Measurements from ENCODE around the gene KRTAP6-3.

Gene KRTAP6-3, protein sequence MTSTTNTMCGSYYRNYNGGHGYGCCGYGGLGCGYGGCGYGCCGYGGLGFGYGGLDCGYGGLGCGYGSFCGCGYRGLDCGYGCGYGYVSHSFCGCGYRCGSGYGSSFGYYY

DNA sequence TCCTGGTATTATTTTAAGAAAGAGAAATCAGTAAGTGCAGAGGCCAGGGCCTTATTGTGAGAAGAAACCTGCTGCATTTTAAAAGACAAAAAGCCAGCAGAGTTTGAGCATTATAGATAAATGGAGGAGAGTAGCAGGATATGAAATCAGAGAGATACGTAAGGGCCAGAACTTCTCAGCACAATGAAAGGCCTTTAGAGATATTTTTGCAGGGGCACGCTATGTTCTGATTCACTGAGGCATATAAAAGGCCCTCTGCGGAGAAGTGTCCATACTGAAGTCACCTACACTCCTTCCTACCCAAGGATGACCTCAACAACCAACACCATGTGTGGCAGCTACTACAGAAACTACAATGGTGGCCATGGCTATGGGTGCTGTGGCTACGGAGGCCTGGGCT, at the start of gene KRTAP6-3:
Gene KRTAP6-3, plus strand, starts transcription at position 301 of the 400 bp plus-strand sequence. Its CDS starts 6 bp downstream, at position 307.
- no peak for DNase-seq

DNA sequence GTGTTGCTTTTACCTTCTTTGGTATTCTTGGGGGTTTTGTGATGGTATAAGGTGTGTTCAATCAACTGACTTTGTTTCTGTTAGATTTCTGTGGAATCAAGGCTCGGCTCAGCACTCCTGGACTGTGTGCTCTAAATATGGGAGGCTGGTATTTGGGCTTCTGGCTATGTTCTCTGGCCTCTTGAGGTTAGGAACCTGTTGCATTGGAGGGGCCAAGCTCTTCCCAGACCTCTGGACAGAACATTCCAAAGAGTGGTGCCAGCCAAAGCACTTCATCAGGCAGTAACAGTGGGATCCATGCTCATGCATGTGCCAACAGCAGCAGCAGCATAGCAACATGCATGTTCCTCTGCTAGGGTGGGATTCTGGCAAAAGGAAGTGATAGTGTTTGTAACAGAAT, 39.5 kb upstream of the KRTAP6-3 start:
- DNase-seq = no peak

DNA sequence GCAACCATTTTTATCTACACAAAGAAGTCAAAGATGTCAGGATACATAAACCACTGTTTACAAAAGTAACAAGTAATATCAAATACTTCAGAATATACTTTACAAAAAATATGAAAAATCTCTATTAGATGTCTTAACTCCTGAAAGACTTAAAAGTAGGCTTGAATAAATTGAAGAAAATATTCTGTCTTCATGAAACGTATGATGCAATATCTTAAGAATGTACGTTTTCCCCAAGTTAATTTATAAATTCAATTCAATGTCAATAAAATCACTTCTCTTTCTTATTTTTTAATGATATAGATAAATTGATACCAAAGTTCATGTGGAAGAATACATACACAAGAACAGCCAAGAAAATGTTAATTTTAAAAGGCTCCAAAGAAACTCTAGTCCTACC, 37.1 kb upstream of the KRTAP6-3 start:
- no peak for DNase-seq

DNA sequence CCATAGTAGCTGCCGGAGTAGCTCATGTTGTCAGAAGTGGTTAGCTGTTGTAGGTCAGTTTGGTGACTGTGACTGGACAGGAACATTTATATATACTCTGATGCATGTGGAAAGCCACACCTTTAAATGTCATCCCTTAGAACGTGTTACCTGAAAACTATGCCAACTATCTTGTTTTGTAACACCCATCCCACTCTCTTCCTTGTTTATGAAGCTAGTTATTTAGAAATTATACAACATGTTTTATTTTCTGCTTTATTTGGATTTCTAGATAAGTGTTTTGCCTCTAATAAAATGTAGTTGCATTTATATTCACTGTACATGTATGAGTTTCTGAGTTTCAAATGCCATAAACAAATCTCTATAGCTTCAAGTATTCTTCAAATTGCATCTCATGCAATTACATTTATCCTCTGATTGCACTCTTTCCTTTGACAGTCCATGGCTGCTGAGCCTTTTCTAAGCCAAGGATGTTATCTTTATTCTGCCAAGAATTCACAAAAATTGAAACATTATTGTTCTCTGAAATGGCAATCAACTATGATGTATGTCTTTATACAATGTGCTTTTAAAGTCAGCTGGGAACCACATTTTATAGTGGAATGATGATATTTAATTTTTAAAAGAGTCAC, 30.9 kb upstream of the KRTAP6-3 start, which contains the start of gene KRTAP19-7:
Gene KRTAP19-7, minus strand, starts transcription at position 51 of the 632 bp plus-strand sequence. Its CDS starts 25 bp downstream, at position 26.
- no peak for DNase-seq

DNA sequence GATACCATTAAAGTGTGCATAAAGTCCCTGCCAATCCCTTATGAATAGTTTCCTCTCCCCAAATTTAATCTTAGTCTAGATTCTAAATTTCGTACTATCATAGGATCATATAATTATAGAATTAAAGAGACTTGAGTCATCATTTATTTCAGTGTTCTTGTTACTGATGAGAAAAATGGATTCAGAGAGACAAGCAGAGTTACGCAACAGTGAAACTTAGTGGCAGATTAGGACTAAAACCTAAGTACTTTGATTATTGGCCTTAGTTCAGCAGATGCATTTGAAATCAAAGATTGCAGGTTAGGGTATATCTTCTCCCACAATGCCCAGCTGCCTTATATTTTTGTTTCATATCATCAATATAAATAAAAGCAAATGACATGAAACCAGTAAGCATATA, 30.3 kb upstream of the KRTAP6-3 start:
- DNase-seq = no peak

DNA sequence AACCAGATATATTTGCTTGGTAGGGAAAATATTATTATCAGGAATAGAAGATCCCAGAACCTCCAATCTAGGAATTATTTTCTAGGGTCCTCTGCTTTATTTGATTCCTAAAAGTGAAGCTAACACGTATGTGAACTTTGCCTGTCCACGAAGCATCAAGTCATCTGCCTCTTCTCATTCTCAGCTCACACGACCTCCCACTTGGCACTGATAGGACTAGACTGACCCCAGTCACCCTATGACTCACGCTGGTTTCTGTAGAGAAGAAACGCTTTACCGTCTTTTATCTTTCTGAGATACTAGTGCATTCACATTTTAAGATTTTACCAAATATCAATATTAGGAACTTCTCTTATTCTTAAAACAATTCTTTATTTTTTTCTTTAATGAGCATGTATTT, 29.2 kb upstream of the KRTAP6-3 start:
- DNase-seq = no peak

DNA sequence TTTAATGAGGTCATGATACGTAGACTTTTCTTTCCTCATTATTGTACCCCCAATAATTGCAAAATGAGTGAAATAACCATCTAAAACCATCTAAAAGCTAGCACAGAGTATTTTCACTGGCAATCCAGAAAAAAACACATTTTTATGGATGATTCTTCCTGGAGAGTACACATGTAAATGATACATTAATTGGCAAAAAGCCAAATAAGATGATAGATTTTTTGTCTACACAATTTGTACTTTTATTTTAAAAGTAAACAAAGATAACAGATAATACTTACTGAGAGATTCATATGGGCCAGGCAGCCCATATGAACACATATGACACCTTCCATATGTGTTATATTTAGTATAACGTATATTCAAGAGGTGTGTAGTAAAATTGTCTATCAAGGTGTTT, 28.6 kb upstream of the KRTAP6-3 start:
- DNase-seq = no peak

DNA sequence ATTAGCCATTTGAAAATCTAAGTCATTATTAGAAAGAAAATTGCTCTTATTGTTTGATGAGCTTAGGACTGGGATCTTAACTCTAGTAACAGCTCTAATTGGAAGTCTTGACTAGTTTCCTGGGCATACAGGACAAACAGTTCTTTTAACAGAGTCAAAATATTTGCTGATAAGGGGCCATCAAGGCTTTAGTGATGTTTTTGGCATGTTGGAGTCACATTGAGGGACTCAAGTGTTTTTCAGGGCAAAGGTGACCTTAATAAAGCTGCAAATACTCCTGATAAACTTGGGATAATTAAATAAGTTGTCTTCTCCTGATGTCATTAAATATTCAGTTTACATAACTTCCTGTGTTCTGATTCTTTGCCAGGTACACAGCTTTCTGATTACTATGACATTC, 24.6 kb upstream of the KRTAP6-3 start:
- no peak for DNase-seq

DNA sequence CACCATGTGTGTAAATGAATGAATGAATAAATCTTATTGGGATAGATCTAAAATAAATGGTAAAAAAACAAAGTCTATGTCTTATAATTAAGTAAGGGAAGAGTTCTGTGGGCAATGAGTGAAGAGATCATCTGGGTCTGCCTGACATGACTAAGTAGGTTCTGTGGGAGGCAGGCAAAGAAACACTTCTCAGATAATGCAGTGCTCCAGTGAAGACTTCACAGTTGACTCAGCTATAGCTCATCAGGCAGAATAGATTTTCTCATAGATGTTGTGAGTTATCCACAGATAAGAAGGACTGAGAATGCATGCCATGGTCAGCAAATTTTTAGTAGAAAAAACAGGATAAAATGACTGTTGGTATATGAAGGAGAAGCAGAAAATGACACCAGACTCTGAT, 14.5 kb upstream of the KRTAP6-3 start:
- DNase-seq = no peak

DNA sequence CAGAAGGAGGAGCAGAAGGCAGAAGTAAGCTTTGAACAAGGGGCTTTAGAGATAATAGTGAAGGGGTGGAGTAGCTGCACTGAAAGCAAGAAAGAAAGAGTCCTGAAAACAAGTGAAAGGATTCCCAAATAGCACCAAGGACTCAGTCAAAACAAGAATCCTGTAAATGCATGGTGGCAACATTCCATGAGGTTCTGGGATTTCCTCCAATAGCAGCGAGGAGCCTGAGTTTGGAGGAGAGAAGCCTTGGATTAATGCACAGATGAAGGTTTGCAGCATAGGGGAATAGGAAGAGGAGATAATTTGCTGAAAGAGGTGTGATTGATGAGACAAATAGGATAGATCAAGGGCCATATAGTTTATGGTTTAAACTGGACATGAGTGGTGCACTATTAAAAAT, 12.9 kb upstream of the KRTAP6-3 start:
- no peak for DNase-seq

DNA sequence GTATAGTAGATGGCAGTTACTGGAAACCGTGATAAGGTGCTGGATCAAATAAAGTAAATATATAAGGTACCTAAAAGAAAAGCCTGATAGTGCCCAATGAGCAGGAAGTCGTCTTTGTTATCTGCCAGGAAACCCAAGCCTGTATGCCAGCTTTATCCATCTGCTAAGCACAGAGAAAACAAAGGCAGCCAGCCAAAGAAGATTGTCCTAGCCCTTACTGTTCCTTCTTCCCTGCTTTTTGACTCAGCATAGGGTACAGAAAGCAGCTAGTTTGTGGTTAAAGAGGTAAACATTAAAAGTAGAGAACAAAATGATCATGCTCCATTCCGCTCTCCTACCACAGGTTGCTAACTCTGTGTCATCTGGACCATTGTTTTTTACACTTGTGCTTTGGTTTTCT, 12.1 kb upstream of the KRTAP6-3 start:
- DNase-seq = no peak

DNA sequence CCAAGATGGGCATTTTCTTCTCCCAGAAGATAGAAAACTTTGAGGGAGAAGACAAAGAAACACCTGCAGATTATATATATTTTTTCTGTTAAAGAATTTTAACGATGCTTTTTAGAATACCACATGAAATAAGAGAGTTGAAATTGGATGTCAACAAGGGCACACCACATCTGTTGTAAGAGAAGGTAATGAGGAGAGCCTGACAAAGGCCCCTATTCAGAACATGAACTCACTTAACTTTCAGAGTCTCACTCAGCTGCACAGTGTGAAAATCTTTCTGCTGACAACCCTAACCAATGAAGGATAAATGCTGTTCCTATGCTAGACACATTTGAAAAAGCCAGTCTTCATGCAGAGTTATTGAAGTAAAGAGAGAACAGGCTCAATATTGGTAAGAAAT, 9.4 kb upstream of the KRTAP6-3 start:
- DNase-seq = no peak

DNA sequence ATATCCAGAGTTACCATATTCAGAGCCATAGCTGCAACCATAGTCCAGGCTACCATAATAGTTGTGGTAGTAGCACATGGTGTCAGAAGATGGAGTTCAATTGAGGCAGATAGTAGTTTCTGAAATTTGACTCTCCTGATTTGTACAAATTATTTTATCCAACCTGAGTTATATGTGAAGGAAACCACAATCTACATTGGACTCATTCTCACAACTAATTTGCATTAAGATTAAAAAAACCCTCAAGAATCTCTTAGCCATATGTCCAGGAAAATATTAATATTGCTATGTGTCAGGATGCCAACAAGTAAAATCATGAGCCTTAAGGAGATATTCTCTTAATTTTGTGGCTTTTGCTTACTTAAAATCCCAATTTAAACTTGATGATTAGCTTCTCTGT, 1.9 kb upstream of the KRTAP6-3 start, which contains the start of gene KRTAP22-2:
Gene KRTAP22-2, minus strand, starts transcription at position 101 of the 400 bp plus-strand sequence.
- no peak for DNase-seq

DNA sequence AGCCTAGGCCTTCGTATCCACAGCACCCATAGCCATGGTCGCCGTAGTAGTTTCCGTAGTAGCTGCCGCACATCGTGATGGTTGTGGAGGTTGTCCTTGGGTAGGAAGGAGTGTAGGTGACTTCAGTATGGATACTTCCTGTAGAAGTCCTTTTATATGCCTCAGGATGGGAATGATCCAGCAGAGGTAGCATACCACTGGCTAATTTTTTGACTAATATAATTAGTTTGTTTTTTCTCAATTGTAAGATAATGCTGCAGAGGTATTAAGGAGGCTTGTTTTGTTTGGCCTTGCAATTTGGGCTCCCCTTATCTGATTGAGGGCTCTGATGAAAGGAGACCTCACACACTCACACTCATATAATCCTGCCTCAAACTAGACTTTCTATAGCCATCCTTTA, 6.6 kb downstream of the KRTAP6-3 start, which contains the start of gene KRTAP6-2:
Gene KRTAP6-2, minus strand, starts transcription at position 101 of the 400 bp plus-strand sequence. Its CDS starts 28 bp downstream, at position 73.
- no peak for DNase-seq

DNA sequence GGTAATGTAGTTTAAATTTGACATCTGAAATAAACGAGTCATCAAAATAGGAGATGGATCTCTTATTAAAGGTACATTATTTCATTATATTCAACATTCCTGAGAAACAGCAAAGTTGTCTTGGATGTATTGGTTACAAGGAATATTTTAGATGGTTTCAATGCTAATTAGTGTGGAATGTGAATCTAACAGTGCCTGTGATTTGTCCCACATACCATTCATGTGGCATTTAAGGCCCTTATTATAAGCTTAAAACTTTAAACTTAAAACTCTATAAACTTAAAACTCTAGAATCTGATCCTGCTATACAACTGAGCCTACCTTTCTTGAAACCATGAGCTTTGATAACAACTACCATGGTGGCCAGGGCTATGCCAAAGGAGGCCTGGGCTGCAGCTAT, 8.5 kb downstream of the KRTAP6-3 start, which contains the start of gene KRTAP22-1:
Gene KRTAP22-1, plus strand, starts transcription at position 301 of the 400 bp plus-strand sequence.
- no peak for DNase-seq

DNA sequence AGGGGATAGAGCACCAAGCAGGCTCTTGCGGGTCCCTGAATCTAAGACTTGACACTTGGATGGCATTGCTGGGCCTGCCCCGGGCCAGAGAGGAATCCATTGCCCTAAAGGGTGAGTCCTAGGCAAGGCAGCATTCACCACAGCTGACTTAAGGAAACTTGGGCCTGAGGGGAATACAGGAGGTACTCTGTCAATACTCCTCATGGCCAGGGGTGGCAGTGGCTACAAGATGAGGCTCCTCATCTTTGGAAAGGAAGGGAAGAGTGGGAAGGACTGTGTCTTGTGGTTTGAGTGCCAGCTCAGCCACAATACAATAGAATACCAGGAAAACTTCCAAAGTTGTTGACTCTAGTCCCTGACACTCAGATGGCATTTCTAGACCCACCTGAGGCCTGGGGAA, 13.7 kb downstream of the KRTAP6-3 start:
- no peak for DNase-seq

DNA sequence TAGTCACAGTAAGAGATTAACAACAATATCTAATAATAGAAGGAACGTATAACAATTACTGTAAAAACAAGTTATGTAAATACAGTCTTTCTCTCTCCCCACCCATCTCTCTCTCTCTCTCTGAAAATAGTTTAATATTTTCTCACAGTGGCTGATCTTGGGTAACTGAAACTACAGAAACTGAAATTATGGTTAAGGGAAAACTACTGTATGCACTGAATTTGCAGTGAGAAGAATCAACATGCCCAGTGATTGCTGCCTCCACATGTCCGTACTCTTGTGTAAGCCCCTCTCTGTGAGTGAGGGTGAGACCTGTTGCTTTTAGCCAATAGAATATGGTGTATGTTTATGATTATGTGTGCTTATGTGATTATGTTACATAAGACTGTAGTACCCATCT, 19.9 kb downstream of the KRTAP6-3 start:
- DNase-seq = no peak

DNA sequence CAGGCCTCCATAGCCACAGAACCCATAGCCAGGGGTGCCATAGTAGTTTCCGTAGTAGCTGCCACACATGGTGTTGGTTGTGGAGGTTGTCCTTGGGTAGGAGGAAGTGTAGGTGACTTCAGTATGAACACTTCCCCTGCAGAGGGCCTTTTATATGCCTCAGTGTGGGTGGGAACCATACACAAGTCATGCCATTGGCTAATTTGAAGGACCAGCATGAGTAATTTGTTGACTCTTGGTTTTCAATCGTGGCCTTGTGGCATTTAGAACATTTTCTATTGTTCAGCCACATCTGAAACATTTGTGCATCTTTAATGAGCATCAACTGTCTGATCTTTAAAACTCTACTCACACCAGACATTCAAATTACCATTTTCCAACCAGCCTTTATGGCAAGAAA, 21.6 kb downstream of the KRTAP6-3 start, which contains the start of gene KRTAP6-1:
Gene KRTAP6-1, minus strand, starts transcription at position 95 of the 400 bp plus-strand sequence. Its CDS starts 26 bp downstream, at position 69.
- DNase-seq = no peak

DNA sequence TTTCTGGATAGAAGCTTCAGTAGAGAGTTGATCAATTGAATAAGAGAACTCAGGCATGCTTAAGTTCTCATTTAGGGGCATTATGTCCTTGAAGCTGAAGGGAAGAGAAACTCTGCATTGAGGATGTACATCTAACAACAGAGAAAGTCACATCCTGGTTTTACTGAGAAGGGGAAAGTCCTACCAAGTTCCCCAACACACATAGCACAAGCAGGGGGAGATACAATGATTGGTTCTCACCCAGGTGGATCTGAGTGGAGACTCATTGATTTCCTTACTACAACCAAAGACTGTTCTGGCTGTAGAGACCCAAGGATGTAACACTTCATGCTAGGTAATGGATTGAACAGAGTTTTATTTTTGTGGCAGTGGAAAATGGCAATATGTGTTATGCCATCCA, 23.0 kb downstream of the KRTAP6-3 start:
- DNase-seq = no peak

DNA sequence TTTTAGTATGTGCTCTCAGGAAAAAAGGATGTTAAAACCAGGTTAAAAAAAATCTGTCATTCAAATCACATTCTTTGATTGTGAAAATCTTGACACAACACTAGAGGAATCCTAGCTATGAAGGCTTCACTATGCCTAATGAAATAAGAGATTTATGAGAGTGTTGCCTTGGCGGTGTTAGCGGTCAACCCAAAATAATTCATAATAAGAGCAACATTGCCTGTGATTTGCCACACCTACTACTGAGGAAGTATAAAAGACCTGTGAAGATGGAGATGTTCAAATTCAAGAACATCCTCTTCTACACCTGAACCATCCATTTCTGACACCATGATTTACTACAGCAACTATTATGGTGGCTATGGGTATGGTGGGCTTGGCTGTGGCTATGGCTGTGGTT, 23.9 kb downstream of the KRTAP6-3 start, which contains the start of gene KRTAP20-1:
Gene KRTAP20-1, plus strand, starts transcription at position 301 of the 400 bp plus-strand sequence. Its CDS starts 30 bp downstream, at position 331.
- DNase-seq = no peak

DNA sequence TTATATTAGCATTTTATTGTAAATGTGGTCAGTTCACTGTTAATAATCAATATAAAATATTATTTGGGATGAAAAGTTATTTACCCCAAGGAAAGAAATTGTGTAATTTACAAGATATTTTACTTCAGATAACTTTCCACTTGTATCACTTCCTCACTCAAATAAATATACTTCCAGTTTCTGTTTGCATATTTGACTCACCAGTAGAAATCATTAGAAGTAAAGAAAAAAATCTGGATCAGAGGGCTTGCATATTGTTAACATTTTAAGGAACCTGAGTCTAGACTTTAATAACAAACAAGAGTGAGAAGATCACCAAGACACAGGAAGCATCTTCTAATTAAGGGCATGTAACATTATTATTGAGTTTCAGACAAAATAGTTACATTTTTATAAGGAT, 27.8 kb downstream of the KRTAP6-3 start:
- no peak for DNase-seq

DNA sequence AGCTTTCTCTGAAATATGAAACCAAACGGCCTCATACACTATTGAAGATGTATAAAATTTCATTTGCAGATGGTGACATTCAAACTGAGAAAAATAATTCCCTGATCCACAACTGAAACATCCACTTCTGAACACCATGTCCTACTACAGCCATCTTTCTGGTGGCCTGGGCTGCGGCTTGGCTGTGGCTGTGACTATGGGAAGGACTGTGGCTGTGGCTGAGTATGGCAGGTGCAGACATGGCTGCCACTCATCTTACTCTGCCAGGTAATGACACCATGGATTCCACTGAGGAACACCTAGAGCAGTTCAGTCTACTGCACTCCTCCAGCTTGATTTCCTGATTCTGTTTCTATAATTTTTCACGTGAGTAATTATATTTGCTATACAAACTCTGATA, 28.3 kb downstream of the KRTAP6-3 start, which contains the start of gene KRTAP20-4:
Gene KRTAP20-4, plus strand, starts transcription at position 106 of the 400 bp plus-strand sequence.
- no peak for DNase-seq

DNA sequence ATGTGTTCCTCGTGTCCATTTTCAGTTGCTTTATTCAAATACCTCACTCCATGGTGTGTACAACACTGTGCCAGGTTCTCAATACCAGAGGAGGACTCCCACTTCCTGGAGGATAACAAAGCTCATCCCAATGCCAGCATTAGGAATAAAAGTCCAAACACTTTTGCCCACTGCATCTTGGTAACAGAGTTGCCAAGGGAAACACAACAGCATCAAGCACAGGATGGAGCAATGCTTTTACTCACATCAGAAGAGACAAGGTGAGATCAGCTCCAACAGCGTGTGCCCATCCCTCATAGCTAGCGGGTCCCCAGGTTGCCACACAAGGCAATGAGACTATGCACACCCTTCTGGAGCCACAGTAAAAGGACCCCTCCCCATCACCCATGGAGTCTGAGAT, 31.1 kb downstream of the KRTAP6-3 start:
- no peak for DNase-seq

DNA sequence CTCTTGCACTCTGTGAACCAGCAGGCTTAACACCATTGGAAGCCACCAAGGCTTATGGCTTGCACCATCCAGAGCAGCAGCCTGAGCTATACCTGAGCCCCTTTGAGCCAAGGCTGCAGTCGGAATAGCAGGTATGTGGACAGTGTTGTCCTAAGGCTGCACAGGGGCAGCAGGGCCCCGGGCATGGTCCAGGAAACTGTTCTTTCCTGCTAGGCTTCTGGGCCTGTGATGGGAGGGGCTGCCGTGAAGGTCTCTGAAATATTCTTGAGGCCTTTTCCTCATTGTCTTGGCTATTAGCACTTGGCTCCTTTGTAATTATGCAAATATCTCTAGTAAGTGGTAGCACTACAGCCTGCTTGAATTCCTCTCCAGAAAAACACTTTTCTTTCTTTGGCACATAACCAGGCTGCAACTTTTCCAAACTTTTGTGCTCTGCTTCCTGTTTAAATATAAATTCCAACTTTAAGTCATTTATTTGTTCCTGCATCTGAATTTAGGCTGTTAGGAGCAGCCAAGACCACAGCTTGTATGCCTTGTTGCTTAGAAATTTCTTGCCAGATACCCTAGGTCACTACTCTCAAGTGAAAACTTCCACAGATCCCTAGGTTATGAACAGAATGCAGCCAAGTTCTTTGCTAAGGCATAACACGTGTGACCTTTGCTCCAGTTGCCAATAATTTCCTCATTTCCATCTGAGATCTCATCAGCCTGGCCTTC, 33.4 kb downstream of the KRTAP6-3 start:
- DNase-seq = no peak

Measured in DMS79 treated with DMSO at 0.1 percent for 48 hours (cell line).